HepG2 (cell line): ENCODE measurements around the gene PPOX. TPM values are rescaled to one million over a fixed set of nuclear protein-coding genes. Genes with fewer than 3 reads are reported as not detected.

Experiments
- ARNT ChIP-seq: fragments of 450-650 bp; IDR thresholded peaks from 2 replicates; pipeline ENCODE4 v1.6.1; 2017
- DMAP1 ChIP-seq: IDR thresholded peaks from 2 replicates; pipeline ENCODE4 v1.6.1; 2016
- ETV5 ChIP-seq: IDR thresholded peaks from 2 replicates; pipeline ENCODE4 v1.6.1; 2018; ENCODE audit warnings: missing biosample characterization, missing genetic modification reagents, inconsistent platforms, borderline replicate concordance
- GATA4 ChIP-seq: sonication (generic); IDR thresholded peaks from 2 replicates; pipeline ENCODE4 v1.6.1; 2016; ENCODE audit warnings: antibody characterized with exemption, low read depth, borderline replicate concordance
- NR1H2 ChIP-seq: sonication (generic); formaldehyde crosslinking; IDR thresholded peaks from 2 replicates; pipeline ENCODE4 v1.8.1; 2022; ENCODE audit warnings: low read depth, missing genetic modification reagents, borderline replicate concordance
- NR2F1 ChIP-seq, 2 experiments: fragments of 450-650 bp in 1 of 2; formaldehyde crosslinking in 1 of 2; IDR thresholded peaks; 2 replicates each; pipeline versions ENCODE4 v1.5.0 to v1.6.1; 2016 to 2020; ENCODE audit warnings: mild to moderate bottlenecking in 1 of 2, missing compliant biosample characterization in 1 of 2, missing genetic modification reagents in 1 of 2, moderate library complexity in 1 of 2
- PCBP1 ChIP-seq: fragments of 200-400 bp; formaldehyde crosslinking; IDR thresholded peaks from 2 replicates; pipeline ENCODE4 v1.6.1; 2017; ENCODE audit warnings: mild to moderate bottlenecking, low read depth, low read length, borderline replicate concordance
- SUZ12 ChIP-seq: fragments of 150-350 bp; IDR thresholded peaks from 2 replicates; pipeline ENCODE4 v1.6.1; 2014; ENCODE audit warnings: low read depth, low read length
- TRIM24 ChIP-seq: sonication (generic); formaldehyde crosslinking; IDR thresholded peaks from 2 replicates; pipeline ENCODE4 v1.8.0; 2022; ENCODE audit warnings: mild to moderate bottlenecking, missing genetic modification reagents
- U2AF2 ChIP-seq: fragments of 200-400 bp; formaldehyde crosslinking; IDR thresholded peaks from 2 replicates; pipeline ENCODE4 v1.6.1; 2017; ENCODE audit warnings: low read depth, mild to moderate bottlenecking, low read length
- ZNF121 ChIP-seq: sonication (generic); formaldehyde crosslinking; IDR thresholded peaks from 2 replicates; pipeline ENCODE4 v1.5.0; 2020; ENCODE audit warnings: mild to moderate bottlenecking, missing genetic modification reagents
- ZNF225 ChIP-seq: sonication (generic); formaldehyde crosslinking; IDR thresholded peaks from 2 replicates; pipeline ENCODE4 v1.4.0; 2020; ENCODE audit warnings: mild to moderate bottlenecking, missing genetic modification reagents
- ZNF431 ChIP-seq: sonication (generic); formaldehyde crosslinking; IDR thresholded peaks from 2 replicates; pipeline ENCODE4 v1.9.0; 2022; ENCODE audit warnings: missing genetic modification reagents, low read depth, mild to moderate bottlenecking, borderline replicate concordance
- ZNF777 ChIP-seq: sonication (generic); formaldehyde crosslinking; IDR thresholded peaks from 2 replicates; pipeline ENCODE4 v1.4.0; 2020; ENCODE audit warnings: missing genetic modification reagents
- polyA plus RNA-seq, 8 experiments: library from polyadenylated mRNA; depleted of rRNA in 3 of 8; stranded (reverse) in 7 of 8; unstranded in 1 of 8; fragments of >200 nt; fragmentation: Illumina TruSeq in 4 of 8; extraction: Trizol in 4 of 8; gene quantifications; 2 replicates each; pipeline versions ENCODE4 v1.2.1 to v1.2.3, GENCODE V29; 2011 to 2016; ENCODE audit warnings: low read depth in 4 of 8, missing spikeins in 1 of 8, mixed read lengths in 1 of 8; ENCODE audit not compliant: insufficient read depth in 1 of 8
- total RNA-seq, 5 experiments: library from RNA; depleted of rRNA; stranded (reverse); fragments of >200 nt; fragmentation: Illumina TruSeq; extraction: Trizol; gene quantifications; 2 replicates each; pipeline ENCODE4 v1.2.3, GENCODE V29; 2016; ENCODE audit warnings: low read depth in 1 of 5
- TF ChIP-seq, protein P1 (sequence below): IDR thresholded peaks from 2 replicates; pipeline ENCODE4 v1.6.1; 2016; ENCODE audit warnings: control low read depth
- TF ChIP-seq, protein P2 (sequence below): sonication (generic); formaldehyde crosslinking; IDR thresholded peaks from 2 replicates; pipeline ENCODE4 v1.5.0; 2020; ENCODE audit warnings: missing genetic modification reagents
- TF ChIP-seq, protein P3 (sequence below): sonication (generic); formaldehyde crosslinking; IDR thresholded peaks from 2 replicates; pipeline ENCODE4 v1.4.0; 2020; ENCODE audit warnings: missing genetic modification reagents
- TF ChIP-seq, protein P4 (sequence below): sonication (generic); formaldehyde crosslinking; IDR thresholded peaks from 2 replicates; pipeline ENCODE4 v1.9.0; 2021; ENCODE audit warnings: mild to moderate bottlenecking, missing genetic modification reagents
- TF ChIP-seq, protein P5 (sequence below): sonication (generic); formaldehyde crosslinking; IDR thresholded peaks from 2 replicates; pipeline ENCODE4 v1.4.0; 2020; ENCODE audit warnings: mild to moderate bottlenecking, missing genetic modification reagents

The PPOX gene
- total and polyA plus RNA-seq, 2 of the 13 experiments (the other 11 are each of a cell fraction or from before 2014, with no cell fraction given) = 15.5 to 27.7 TPM

DNA sequence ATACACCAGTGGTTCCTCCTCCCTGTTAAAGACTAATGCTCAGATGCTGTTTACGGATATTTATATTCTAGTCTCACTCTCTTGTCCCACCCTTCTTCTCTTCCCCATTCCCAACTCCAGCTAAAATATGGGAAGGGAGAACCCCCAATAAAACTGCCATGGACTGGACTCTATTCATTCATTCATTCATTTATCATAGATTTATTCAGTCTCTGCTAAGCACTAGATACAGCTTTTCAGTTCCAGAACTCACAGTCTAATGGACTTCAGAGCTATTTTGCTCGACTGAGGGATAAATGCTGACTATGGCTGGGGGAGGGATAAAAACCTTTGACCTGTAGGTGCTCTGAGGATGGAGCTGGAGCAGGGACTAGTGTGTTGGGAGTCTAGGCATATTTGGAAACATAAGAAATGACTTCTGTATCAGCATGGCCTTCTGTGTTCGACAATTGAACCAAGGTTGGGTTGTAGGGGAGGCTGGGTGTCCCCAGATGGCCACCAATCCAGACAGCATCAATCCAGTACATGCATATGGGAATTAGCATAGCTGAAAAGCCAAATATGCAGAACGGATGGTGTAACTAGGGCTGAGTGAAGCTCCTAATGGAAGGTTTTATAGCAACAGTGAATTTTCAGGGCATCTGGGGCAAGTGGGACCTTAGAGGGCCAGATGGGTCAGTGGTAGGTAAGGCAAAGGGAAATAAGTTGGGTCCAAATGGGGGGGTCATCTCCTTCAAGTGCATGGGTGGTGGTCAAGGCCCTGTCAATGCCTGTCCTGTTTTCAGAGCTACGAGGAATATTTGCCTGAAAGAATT, 53.1 kb downstream of the PPOX start (continued):
- no peak for TF ChIP-seq ETV5 (CRISPR knock-in tag)
- no peak for TF ChIP-seq U2AF2
- TF ChIP-seq PCBP1 = no peak
- TF ChIP-seq ZNF121 (CRISPR knock-in tag) = no peak
- TF ChIP-seq, protein P1, sequence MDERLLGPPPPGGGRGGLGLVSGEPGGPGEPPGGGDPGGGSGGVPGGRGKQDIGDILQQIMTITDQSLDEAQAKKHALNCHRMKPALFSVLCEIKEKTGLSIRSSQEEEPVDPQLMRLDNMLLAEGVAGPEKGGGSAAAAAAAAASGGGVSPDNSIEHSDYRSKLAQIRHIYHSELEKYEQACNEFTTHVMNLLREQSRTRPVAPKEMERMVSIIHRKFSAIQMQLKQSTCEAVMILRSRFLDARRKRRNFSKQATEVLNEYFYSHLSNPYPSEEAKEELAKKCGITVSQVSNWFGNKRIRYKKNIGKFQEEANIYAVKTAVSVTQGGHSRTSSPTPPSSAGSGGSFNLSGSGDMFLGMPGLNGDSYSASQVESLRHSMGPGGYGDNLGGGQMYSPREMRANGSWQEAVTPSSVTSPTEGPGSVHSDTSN (CRISPR knock-in tag) = no peak
- no peak for TF ChIP-seq DMAP1 (CRISPR knock-in tag)
- no peak for TF ChIP-seq NR1H2 (CRISPR knock-in tag)
- TF ChIP-seq TRIM24 (CRISPR knock-in tag) = no peak
- TF ChIP-seq, protein P2, sequence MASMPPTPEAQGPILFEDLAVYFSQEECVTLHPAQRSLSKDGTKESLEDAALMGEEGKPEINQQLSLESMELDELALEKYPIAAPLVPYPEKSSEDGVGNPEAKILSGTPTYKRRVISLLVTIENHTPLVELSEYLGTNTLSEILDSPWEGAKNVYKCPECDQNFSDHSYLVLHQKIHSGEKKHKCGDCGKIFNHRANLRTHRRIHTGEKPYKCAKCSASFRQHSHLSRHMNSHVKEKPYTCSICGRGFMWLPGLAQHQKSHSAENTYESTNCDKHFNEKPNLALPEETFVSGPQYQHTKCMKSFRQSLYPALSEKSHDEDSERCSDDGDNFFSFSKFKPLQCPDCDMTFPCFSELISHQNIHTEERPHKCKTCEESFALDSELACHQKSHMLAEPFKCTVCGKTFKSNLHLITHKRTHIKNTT (CRISPR knock-in tag) = no peak
- TF ChIP-seq, protein P3, sequence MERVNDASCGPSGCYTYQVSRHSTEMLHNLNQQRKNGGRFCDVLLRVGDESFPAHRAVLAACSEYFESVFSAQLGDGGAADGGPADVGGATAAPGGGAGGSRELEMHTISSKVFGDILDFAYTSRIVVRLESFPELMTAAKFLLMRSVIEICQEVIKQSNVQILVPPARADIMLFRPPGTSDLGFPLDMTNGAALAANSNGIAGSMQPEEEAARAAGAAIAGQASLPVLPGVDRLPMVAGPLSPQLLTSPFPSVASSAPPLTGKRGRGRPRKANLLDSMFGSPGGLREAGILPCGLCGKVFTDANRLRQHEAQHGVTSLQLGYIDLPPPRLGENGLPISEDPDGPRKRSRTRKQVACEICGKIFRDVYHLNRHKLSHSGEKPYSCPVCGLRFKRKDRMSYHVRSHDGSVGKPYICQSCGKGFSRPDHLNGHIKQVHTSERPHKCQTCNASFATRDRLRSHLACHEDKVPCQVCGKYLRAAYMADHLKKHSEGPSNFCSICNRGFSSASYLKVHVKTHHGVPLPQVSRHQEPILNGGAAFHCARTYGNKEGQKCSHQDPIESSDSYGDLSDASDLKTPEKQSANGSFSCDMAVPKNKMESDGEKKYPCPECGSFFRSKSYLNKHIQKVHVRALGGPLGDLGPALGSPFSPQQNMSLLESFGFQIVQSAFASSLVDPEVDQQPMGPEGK (CRISPR knock-in tag) = peak; percentile 2
- peak; percentile 15; the same call in 1 of the 2 replicates for TF ChIP-seq ZNF777
- TF ChIP-seq ZNF431 (CRISPR knock-in tag) = no peak
- TF ChIP-seq, protein P4, sequence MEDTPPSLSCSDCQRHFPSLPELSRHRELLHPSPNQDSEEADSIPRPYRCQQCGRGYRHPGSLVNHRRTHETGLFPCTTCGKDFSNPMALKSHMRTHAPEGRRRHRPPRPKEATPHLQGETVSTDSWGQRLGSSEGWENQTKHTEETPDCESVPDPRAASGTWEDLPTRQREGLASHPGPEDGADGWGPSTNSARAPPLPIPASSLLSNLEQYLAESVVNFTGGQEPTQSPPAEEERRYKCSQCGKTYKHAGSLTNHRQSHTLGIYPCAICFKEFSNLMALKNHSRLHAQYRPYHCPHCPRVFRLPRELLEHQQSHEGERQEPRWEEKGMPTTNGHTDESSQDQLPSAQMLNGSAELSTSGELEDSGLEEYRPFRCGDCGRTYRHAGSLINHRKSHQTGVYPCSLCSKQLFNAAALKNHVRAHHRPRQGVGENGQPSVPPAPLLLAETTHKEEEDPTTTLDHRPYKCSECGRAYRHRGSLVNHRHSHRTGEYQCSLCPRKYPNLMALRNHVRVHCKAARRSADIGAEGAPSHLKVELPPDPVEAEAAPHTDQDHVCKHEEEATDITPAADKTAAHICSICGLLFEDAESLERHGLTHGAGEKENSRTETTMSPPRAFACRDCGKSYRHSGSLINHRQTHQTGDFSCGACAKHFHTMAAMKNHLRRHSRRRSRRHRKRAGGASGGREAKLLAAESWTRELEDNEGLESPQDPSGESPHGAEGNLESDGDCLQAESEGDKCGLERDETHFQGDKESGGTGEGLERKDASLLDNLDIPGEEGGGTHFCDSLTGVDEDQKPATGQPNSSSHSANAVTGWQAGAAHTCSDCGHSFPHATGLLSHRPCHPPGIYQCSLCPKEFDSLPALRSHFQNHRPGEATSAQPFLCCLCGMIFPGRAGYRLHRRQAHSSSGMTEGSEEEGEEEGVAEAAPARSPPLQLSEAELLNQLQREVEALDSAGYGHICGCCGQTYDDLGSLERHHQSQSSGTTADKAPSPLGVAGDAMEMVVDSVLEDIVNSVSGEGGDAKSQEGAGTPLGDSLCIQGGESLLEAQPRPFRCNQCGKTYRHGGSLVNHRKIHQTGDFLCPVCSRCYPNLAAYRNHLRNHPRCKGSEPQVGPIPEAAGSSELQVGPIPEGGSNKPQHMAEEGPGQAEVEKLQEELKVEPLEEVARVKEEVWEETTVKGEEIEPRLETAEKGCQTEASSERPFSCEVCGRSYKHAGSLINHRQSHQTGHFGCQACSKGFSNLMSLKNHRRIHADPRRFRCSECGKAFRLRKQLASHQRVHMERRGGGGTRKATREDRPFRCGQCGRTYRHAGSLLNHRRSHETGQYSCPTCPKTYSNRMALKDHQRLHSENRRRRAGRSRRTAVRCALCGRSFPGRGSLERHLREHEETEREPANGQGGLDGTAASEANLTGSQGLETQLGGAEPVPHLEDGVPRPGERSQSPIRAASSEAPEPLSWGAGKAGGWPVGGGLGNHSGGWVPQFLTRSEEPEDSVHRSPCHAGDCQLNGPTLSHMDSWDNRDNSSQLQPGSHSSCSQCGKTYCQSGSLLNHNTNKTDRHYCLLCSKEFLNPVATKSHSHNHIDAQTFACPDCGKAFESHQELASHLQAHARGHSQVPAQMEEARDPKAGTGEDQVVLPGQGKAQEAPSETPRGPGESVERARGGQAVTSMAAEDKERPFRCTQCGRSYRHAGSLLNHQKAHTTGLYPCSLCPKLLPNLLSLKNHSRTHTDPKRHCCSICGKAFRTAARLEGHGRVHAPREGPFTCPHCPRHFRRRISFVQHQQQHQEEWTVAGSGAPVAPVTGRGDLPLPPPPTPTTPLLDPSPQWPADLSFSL (CRISPR knock-in tag) = no peak
- no peak for TF ChIP-seq ZNF225
- TF ChIP-seq, protein P5, sequence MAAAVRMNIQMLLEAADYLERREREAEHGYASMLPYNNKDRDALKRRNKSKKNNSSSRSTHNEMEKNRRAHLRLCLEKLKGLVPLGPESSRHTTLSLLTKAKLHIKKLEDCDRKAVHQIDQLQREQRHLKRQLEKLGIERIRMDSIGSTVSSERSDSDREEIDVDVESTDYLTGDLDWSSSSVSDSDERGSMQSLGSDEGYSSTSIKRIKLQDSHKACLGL (CRISPR knock-in tag) = no peak
- TF ChIP-seq ARNT = no peak
- peak; percentile 10 to 34; a peak in 2 of 4 replicates for TF ChIP-seq NR2F1 (CRISPR knock-in tag; IDR thresholded peaks at IDR 0.05)
- no peak for TF ChIP-seq GATA4
- no peak for TF ChIP-seq SUZ12
